Adrenal gland (tissue), 5 donors: ENCODE data around the gene SEMA7A.

Source experiments
- POLR2A ChIP-seq, 2 donors: fragments of 450-650 bp; IDR thresholded peaks; one replicate each; pipeline ENCODE4 v1.6.1; 2017; ENCODE audit warnings: antibody characterized with exemption in 2 of 2, mild to moderate bottlenecking in 2 of 2, moderate library complexity in 1 of 2
- TF ChIP-seq, protein P1 (sequence below), 6 experiments: fragments of 450-650 bp in 4 of 6; fragments of 200-600 bp in 2 of 6; sonication (generic) in 1 of 6; IDR thresholded peaks; 1 replicate in 5 of 6; 2 replicates in 1 of 6; pipeline versions ENCODE4 v1.5.1 to v1.8.0; 2016 to 2021; ENCODE audit warnings: antibody characterized with exemption in 6 of 6, mild to moderate bottlenecking in 2 of 6, moderate library complexity in 1 of 6
- donor health status: DM: no; HTN: no; CAD: no.

- TF ChIP-seq, protein P1, sequence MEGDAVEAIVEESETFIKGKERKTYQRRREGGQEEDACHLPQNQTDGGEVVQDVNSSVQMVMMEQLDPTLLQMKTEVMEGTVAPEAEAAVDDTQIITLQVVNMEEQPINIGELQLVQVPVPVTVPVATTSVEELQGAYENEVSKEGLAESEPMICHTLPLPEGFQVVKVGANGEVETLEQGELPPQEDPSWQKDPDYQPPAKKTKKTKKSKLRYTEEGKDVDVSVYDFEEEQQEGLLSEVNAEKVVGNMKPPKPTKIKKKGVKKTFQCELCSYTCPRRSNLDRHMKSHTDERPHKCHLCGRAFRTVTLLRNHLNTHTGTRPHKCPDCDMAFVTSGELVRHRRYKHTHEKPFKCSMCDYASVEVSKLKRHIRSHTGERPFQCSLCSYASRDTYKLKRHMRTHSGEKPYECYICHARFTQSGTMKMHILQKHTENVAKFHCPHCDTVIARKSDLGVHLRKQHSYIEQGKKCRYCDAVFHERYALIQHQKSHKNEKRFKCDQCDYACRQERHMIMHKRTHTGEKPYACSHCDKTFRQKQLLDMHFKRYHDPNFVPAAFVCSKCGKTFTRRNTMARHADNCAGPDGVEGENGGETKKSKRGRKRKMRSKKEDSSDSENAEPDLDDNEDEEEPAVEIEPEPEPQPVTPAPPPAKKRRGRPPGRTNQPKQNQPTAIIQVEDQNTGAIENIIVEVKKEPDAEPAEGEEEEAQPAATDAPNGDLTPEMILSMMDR (IDR thresholded peaks at IDR 0.05) = no peak
- no peak for TF ChIP-seq POLR2A (IDR thresholded peaks at IDR 0.05)
These were observed 41.3 kb downstream of the SEMA7A start for GRCh38 chr15:74392451-74392830.
